Nephron progenitor cell (in vitro differentiated cells): Measurements from ENCODE around the gene ZNF48.

Experiments
- DNase-seq: peaks from one replicate; pipeline ENCODE4 v3.0.0; 2021
- H3K27ac Mint-ChIP-seq: 2 replicates; pipeline ENCODE4 v1.8.0; 2021; ENCODE audit warnings: mild to moderate bottlenecking, moderate library complexity, mixed read lengths
- H3K27me3 Mint-ChIP-seq: 2 replicates; pipeline ENCODE4 v1.8.0; 2021; ENCODE audit warnings: mild to moderate bottlenecking, low read depth, mixed read lengths; ENCODE audit not compliant: poor library complexity
- H3K36me3 Mint-ChIP-seq: 2 replicates; pipeline ENCODE4 v1.8.0; 2021; ENCODE audit warnings: low read depth, mixed read lengths
- H3K4me1 Mint-ChIP-seq: 2 replicates; pipeline ENCODE4 v1.8.0; 2021; ENCODE audit warnings: mixed read lengths
- H3K4me3 Mint-ChIP-seq: 2 replicates; pipeline ENCODE4 v1.8.0; 2021; ENCODE audit warnings: mild to moderate bottlenecking, moderate library complexity, mixed read lengths
- H3K9me3 Mint-ChIP-seq: 2 replicates; pipeline ENCODE4 v1.8.0; 2021; ENCODE audit warnings: mild to moderate bottlenecking, moderate library complexity, mixed read lengths
- TF ChIP-seq, protein P1 (sequence below): fragments of 200-600 bp; sonication (generic); IDR thresholded peaks from 2 replicates; pipeline ENCODE4 v1.5.0; 2021; ENCODE audit warnings: antibody characterized with exemption

The ZNF48 gene

GRCh38 chr16:30416047-30416603 is 20.9 kb downstream of the ZNF48 start:
- H3K4me1 Mint-ChIP-seq = peaks cover 12% of the 10 kb centered on the region
- no peak overlapping the region for H3K4me3 Mint-ChIP-seq
- peaks cover 6% of the 10 kb centered on the region for H3K27me3 Mint-ChIP-seq
- DNase-seq = no peak
- H3K27ac Mint-ChIP-seq = no peak overlapping the region
- H3K36me3 Mint-ChIP-seq = peaks cover 50% of the 10 kb centered on the region
- H3K9me3 Mint-ChIP-seq = no peaks in the 10 kb centered on the region
- TF ChIP-seq, protein P1, sequence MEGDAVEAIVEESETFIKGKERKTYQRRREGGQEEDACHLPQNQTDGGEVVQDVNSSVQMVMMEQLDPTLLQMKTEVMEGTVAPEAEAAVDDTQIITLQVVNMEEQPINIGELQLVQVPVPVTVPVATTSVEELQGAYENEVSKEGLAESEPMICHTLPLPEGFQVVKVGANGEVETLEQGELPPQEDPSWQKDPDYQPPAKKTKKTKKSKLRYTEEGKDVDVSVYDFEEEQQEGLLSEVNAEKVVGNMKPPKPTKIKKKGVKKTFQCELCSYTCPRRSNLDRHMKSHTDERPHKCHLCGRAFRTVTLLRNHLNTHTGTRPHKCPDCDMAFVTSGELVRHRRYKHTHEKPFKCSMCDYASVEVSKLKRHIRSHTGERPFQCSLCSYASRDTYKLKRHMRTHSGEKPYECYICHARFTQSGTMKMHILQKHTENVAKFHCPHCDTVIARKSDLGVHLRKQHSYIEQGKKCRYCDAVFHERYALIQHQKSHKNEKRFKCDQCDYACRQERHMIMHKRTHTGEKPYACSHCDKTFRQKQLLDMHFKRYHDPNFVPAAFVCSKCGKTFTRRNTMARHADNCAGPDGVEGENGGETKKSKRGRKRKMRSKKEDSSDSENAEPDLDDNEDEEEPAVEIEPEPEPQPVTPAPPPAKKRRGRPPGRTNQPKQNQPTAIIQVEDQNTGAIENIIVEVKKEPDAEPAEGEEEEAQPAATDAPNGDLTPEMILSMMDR = no peak

GRCh38 chr16:30416624-30417528 is 21.7 kb downstream of the ZNF48 start:
- Mint-ChIP-seq H3K27me3 (peaks cover 6% of the 10 kb centered on the region), H3K27ac (no peak overlapping the region), H3K36me3 (peaks cover 50% of the 10 kb centered on the region), H3K4me3 (peak overlapping the region; percentile 5), H3K9me3 (no peaks in the 10 kb centered on the region), H3K4me1 (peaks cover 11% of the 10 kb centered on the region)
- TF ChIP-seq, protein P1 = no peak
- DNase-seq = no peak

DNA sequence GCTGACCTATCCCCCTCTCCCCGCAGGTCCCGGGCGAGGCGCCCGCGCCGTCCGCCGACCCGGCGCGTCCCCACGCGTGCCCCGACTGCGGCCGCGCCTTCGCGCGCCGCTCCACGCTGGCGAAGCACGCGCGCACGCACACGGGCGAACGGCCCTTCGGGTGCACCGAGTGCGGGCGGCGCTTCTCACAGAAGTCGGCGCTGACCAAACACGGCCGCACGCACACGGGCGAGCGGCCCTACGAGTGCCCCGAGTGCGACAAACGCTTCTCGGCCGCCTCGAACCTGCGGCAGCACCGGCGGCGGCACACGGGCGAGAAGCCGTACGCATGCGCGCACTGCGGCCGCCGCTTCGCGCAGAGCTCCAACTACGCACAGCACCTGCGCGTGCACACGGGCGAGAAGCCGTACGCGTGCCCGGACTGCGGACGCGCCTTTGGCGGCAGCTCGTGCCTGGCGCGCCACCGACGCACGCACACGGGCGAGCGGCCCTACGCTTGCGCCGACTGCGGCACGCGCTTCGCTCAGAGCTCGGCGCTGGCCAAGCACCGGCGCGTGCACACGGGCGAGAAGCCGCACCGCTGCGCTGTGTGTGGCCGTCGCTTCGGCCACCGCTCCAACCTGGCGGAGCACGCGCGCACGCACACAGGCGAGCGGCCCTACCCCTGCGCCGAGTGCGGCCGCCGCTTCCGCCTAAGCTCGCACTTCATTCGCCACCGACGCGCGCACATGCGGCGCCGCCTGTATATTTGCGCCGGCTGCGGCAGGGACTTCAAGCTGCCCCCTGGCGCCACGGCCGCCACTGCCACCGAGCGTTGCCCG is 22.5 kb downstream of the ZNF48 start:
- TF ChIP-seq, protein P1 = no peak
- peak; percentile 86 for DNase-seq
- Mint-ChIP-seq H3K4me3 (peak overlapping the region; percentile 63), H3K9me3 (no peaks in the 10 kb centered on the region), H3K4me1 (peaks cover 6% of the 10 kb centered on the region), H3K27ac (no peak overlapping the region), H3K36me3 (peaks cover 49% of the 10 kb centered on the region), H3K27me3 (peaks cover 6% of the 10 kb centered on the region)

- Mint-ChIP-seq H3K9me3 (no peaks in the 10 kb centered on the region), H3K27me3 (peaks cover 6% of the 10 kb centered on the region), H3K4me1 (peaks cover 6% of the 10 kb centered on the region), H3K4me3 (peak overlapping the region; percentile 63), H3K36me3 (peaks cover 49% of the 10 kb centered on the region), H3K27ac (no peak overlapping the region)
- TF ChIP-seq, protein P1 = no peak
- no peak for DNase-seq
Measured at GRCh38 chr16:30418350-30419181, 23.3 kb downstream of the ZNF48 start.

GRCh38 chr16:30421010-30421409 is 25.8 kb downstream of the ZNF48 start:
- no peak overlapping the region for H3K4me3 Mint-ChIP-seq
- peaks cover 10% of the 10 kb centered on the region for H3K4me1 Mint-ChIP-seq
- no peaks in the 10 kb centered on the region for H3K27me3 Mint-ChIP-seq
- TF ChIP-seq, protein P1 = no peak
- no peaks in the 10 kb centered on the region for H3K9me3 Mint-ChIP-seq
- no peak for DNase-seq
- H3K36me3 Mint-ChIP-seq = peaks cover 52% of the 10 kb centered on the region
- no peak overlapping the region for H3K27ac Mint-ChIP-seq
